KOPT-K1 (cell line): Measurements from ENCODE around the gene WFS1.

Experiments used
- H3K27ac ChIP-seq: fragments of 200-600 bp; sonication (generic); 2 replicates; pipeline ENCODE4 v1.5.1; 2016; ENCODE audit warnings: antibody characterized with exemption, mild to moderate bottlenecking, low read depth, low read length; ENCODE audit not compliant: poor library complexity, severe bottlenecking
- H3K36me3 ChIP-seq: fragments of 200-600 bp; sonication (generic); 2 replicates; pipeline ENCODE4 v1.5.1; 2017; ENCODE audit warnings: antibody characterized with exemption, mild to moderate bottlenecking, low read length, moderate library complexity; ENCODE audit not compliant: insufficient read depth
- H3K9me3 ChIP-seq: fragments of 200-600 bp; sonication (generic); 2 replicates; pipeline ENCODE4 v1.5.1; 2017; ENCODE audit warnings: antibody characterized with exemption, low read length, mild to moderate bottlenecking; ENCODE audit not compliant: insufficient read depth, poor library complexity, severe bottlenecking

The WFS1 gene, protein sequence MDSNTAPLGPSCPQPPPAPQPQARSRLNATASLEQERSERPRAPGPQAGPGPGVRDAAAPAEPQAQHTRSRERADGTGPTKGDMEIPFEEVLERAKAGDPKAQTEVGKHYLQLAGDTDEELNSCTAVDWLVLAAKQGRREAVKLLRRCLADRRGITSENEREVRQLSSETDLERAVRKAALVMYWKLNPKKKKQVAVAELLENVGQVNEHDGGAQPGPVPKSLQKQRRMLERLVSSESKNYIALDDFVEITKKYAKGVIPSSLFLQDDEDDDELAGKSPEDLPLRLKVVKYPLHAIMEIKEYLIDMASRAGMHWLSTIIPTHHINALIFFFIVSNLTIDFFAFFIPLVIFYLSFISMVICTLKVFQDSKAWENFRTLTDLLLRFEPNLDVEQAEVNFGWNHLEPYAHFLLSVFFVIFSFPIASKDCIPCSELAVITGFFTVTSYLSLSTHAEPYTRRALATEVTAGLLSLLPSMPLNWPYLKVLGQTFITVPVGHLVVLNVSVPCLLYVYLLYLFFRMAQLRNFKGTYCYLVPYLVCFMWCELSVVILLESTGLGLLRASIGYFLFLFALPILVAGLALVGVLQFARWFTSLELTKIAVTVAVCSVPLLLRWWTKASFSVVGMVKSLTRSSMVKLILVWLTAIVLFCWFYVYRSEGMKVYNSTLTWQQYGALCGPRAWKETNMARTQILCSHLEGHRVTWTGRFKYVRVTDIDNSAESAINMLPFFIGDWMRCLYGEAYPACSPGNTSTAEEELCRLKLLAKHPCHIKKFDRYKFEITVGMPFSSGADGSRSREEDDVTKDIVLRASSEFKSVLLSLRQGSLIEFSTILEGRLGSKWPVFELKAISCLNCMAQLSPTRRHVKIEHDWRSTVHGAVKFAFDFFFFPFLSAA

DNA sequence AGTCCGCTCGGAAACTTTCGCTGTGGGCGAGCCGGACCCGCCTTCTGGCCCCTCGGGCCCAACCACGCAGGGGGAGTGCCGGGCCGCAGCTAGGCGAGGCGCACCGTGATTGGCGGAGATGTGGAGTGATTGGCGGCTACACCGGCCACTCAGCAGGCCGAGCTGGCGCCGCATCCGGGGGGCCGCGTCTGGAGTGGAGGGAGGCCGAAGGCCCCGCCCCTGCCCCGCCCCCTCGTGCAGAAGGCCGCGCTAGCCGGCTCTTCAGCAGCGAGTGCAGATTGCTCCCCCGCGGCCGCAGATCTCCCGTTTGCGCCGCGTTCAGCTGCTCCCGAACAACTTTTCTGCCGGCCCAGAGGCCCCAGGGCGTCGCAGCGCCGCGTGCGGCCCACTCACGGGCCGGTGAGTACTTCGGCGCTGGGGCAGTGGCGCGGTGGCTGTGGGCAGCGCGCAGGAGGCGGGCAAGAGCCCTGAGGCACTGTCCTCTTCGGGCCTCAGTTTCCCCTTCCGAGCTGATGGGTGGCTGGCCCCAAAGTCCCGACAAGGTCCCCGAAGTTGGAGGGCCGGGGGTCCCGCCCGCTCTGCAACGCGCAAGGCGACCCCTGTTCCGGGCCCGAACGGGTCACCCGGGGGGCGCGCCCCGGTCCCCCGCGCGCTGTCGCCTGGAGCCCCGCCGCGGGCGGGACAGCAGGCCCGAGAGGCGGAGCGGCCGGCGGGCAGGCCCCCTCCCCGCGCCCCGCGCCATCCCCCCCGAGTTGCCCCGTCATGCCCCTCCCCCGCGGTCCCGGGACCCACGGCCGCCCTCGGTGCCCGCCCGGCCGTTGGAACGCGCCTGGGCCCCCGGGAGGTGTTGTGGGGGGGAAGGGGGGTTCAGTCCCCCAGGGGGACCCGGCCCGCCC lies at the start of gene WFS1:
Gene WFS1 (plus strand): TSS at position 235 of the 896 bp plus-strand sequence. CDS start 7,606 bp downstream, outside the sequence.
- Histone ChIP-seq H3K27ac (no peak within 1 kb of the TSS), H3K9me3 (no peaks in the 10 kb centered on the region), H3K36me3 (no peaks in the 10 kb centered on the region)

DNA sequence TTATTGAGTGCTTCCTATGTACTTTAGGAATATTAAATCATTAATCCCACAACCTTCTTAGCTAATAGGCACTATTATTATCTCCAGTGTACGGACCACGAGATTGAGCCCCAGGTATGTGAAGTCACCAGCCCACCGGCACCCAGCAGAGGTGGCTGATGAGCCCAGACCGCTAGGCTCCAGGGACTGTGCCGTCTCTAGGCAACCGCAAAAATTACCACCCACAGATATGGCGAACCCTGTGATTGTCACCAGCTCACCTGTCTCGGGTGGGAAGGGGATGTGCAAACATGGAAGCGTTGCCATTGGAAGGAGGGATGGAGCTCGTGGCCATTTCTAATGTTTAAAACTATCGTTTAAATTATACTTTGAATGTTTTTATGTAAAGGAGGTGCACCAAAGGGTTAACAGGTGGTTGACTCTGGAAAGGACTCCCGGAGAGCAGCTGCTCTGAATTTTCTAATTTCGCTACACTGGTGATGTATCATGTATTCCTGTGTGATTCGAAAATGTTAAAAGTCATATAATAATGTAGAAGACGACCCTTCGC lies 48.3 kb upstream of the WFS1 start:
- Histone ChIP-seq H3K36me3 (no peaks in the 10 kb centered on the region), H3K9me3 (no peaks in the 10 kb centered on the region), H3K27ac (no peak overlapping the region)

GRCh38 chr4:6221851-6222760 lies 47.5 kb upstream of the WFS1 start:
- Histone ChIP-seq H3K9me3 (no peaks in the 10 kb centered on the region), H3K27ac (no peak overlapping the region)

DNA sequence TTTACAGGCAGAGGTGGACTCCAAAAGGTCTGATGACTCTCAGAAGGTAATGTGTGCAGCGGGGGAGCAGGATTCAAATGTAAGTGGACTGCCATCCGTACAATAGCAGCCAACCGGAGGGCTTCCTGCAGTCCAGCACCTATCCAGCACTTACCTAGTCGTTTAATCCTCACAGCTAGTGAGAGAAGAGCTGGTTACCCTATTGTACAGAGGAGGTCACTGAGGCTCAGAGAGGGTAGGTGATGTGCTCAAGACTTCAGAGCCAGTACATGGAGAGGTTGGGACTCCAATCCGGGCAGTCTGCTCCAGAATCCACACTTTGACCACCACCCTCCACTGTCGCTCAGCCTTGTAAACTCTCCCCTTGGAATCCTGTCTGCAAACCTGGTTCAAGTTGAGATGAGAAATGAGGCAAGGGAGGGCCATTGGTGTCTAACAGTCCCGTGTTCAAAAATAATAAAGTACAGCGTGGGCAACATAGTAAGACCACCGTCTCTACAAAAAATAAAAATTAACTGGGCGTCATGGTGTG lies 46.8 kb upstream of the WFS1 start:
- no peak overlapping the region for H3K27ac ChIP-seq
- no peaks in the 10 kb centered on the region for H3K9me3 ChIP-seq
- no peaks in the 10 kb centered on the region for H3K36me3 ChIP-seq

More at GRCh38 chr4:6221851-6222760, 47.5 kb upstream of the WFS1 start:
- no peaks in the 10 kb centered on the region for H3K36me3 ChIP-seq

- Histone ChIP-seq H3K27ac (no peak overlapping the region), H3K36me3 (no peaks in the 10 kb centered on the region), H3K9me3 (no peaks in the 10 kb centered on the region)
Measured at GRCh38 chr4:6224735-6225134, 44.9 kb upstream of the WFS1 start.

GRCh38 chr4:6225469-6225868 lies 44.2 kb upstream of the WFS1 start:
- H3K36me3 ChIP-seq: no peaks in the 10 kb centered on the region
- no peak overlapping the region for H3K27ac ChIP-seq
- H3K9me3 ChIP-seq: no peaks in the 10 kb centered on the region

GRCh38 chr4:6226506-6226905 lies 43.1 kb upstream of the WFS1 start:
- Histone ChIP-seq H3K9me3 (no peaks in the 10 kb centered on the region), H3K36me3 (no peaks in the 10 kb centered on the region), H3K27ac (no peak overlapping the region)

DNA sequence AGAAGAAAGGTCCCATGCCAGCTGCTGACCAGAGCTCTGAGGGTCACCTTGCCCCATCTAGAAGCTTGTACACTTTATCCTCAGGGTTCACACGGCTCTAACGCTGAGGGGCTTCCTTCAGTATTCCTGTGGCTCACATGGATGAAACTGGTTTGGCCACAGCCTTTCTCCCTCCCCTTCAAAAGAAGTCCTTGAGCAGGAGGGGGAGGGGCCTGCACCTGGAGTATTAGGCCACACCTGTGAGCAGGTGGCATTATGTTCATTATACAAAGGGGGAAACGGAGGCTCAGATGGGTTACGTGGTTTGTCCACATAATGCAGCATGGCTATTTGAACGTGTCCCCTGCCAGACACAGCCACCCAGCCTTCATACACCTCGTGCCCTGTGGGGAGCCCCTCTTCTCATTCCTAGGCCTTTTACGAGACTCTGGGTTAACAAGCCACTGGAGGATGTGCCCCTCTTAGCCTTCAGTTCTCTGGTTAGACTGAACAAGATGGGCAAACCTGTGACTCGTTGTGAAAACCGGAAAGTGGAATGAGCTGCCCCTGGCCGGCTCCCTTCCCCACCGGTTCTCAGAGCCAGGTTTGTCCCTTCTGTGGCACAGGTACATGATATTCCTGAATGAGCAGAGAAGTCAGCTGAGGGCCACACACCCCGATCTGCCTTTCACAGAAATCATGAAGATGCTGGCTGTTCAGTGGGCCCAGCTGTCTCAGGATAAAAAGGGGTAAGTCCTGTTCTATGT lies 42.1 kb upstream of the WFS1 start:
- Histone ChIP-seq H3K9me3 (no peaks in the 10 kb centered on the region), H3K27ac (no peak overlapping the region), H3K36me3 (no peaks in the 10 kb centered on the region)

DNA sequence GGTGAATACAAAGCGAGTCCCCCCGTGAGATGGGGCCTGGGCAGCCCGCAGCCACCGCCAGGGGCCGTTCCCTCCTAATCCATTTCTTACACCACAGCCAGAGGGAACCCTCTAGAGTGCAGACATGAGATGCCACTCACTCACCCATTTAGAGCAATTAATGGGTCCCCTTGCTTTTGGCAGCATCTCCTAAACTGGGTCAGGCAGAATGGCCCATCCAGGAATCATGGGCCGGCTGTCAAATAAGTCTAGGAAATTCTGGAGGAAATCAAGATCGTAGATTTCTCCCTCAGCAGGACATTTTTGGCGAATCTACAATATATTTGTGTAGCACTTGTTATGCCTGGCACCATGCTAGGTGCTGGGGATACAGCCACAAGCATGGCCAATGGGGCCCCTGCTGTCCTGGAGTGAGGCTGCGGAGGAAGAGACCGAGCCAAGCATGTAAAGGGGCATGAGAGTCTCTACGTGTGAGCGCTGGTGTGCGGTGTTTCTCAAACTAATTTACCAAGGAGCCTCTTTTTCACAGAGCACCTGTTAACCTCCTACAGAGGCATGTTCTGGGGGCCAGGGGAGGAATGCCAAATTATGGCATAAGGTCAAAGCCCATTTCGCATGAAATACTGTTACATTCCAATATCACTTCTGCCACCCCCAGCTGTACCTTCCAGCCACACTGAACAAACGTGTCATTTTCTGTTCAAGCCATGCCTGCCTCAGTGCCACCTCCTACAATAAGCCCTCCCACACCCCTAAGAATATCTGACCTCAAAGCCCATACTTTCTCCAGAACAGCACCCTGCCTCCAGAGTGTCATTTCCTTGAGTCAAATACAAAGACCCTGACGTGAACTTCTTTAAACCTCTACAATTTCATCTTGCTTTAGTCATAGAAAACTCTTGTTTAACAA lies 41.2 kb upstream of the WFS1 start:
- Histone ChIP-seq H3K27ac (no peak overlapping the region), H3K9me3 (no peaks in the 10 kb centered on the region), H3K36me3 (no peaks in the 10 kb centered on the region)

GRCh38 chr4:6229095-6229494 lies 40.6 kb upstream of the WFS1 start:
- Histone ChIP-seq H3K9me3 (no peaks in the 10 kb centered on the region), H3K27ac (no peak overlapping the region), H3K36me3 (no peaks in the 10 kb centered on the region)

- Histone ChIP-seq H3K36me3 (no peaks in the 10 kb centered on the region), H3K9me3 (no peaks in the 10 kb centered on the region), H3K27ac (no peak overlapping the region)
Measured at GRCh38 chr4:6229671-6230501, 39.8 kb upstream of the WFS1 start.

DNA sequence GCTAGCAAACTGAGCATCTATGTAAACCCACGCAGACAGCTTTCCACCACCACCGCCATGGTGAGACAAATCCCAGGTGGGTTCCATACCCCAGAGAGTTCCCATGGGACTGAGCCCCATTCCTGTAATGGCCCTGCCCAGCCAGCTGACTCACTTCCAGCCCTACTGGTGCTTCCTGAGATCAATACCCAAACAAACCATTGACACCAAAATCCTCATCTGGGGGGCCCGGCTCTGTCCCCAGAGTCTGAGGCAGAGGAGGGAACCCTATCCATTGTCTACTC lies 39.2 kb upstream of the WFS1 start:
- Histone ChIP-seq H3K27ac (no peak overlapping the region), H3K36me3 (no peaks in the 10 kb centered on the region), H3K9me3 (no peaks in the 10 kb centered on the region)
